Measurements from ENCODE around the gene PPP1R26.

- no peak for TF ChIP-seq CTCF (IDR thresholded peaks at IDR 0.05)
- TF ChIP-seq POLR2AphosphoS5 (IDR thresholded peaks at IDR 0.05): no peak
These were observed 24.0 kb downstream of the PPP1R26 start for GRCh38 chr9:135503371-135504261.

Data from prostate gland (tissue), 2 donors.